ENCODE results near the gene PDLIM3. TPM values are rescaled to one million over a fixed set of nuclear protein-coding genes. Genes with fewer than 3 reads are reported as not detected.

Gene PDLIM3
- total and polyA plus RNA-seq, 2 of the 13 experiments (the other 11 are each of a cell fraction or from before 2014, with no cell fraction given), result 5.9 to 14.0 TPM

GRCh38 chr4:185504098-185505047 is 30.9 kb downstream of the PDLIM3 start (continued):
- TF ChIP-seq ZNF687 (CRISPR knock-in tag; IDR thresholded peaks at IDR 0.05) (peak; percentile 57; the same call in 1 of the 2 replicates), ZNF382 (CRISPR knock-in tag; IDR thresholded peaks at IDR 0.05; ENCODE audit: borderline replicate concordance) (no peak), HINFP (CRISPR knock-in tag; IDR thresholded peaks at IDR 0.05; ENCODE audit: low read depth) (no peak), ZNF766 (CRISPR knock-in tag; IDR thresholded peaks at IDR 0.05; ENCODE audit: borderline replicate concordance) (no peak), ZNF792 (CRISPR knock-in tag; IDR thresholded peaks at IDR 0.05) (no peak), PHB2 (IDR thresholded peaks at IDR 0.05; ENCODE audit: partially characterized antibody) (no peak), ZBTB42 (CRISPR knock-in tag; IDR thresholded peaks at IDR 0.05) (peak; percentile 26; the same call in 1 of the 2 replicates), E2F1 (CRISPR knock-in tag; IDR thresholded peaks at IDR 0.05) (no peak), CBX2 (IDR thresholded peaks at IDR 0.05; ENCODE audit: low read depth, low read length) (no peak), CBX2 (CRISPR knock-in tag; IDR thresholded peaks at IDR 0.05; ENCODE audit: low read depth) (no peak), ZNF234 (CRISPR knock-in tag; conservative IDR thresholded peaks at IDR 0.05) (no peak), NFYB (CRISPR knock-in tag; IDR thresholded peaks at IDR 0.05) (no peak), ZFAT (CRISPR knock-in tag; conservative IDR thresholded peaks at IDR 0.05) (no peak), CBX5 (CRISPR knock-in tag; IDR thresholded peaks at IDR 0.05; ENCODE audit: borderline replicate concordance) (peak; percentile 86; the same call in 1 of the 2 replicates), ZNF775 (CRISPR knock-in tag; IDR thresholded peaks at IDR 0.05; ENCODE audit: borderline replicate concordance) (no peak), PITX1 (CRISPR knock-in tag; IDR thresholded peaks at IDR 0.05) (no peak), HOXA3 (CRISPR knock-in tag; IDR thresholded peaks at IDR 0.05) (peak; percentile 93), ZNF337 (CRISPR knock-in tag; IDR thresholded peaks at IDR 0.05; ENCODE audit: borderline replicate concordance, low read depth) (no peak), SMARCC2 (IDR thresholded peaks at IDR 0.05) (no peak), ZNF691 (CRISPR knock-in tag; IDR thresholded peaks at IDR 0.05; ENCODE audit: borderline replicate concordance, low read depth) (peak; percentile 61; the same call in 1 of the 2 replicates)
